ENCODE results near the gene JDP2.

JDP2 gene

GRCh38 chr14:75457648-75458165, 29.9 kb downstream of the JDP2 start:
- no peak for DNase-seq (ENCODE audit: low read depth)
- TF ChIP-seq CTCF (IDR thresholded peaks at IDR 0.05; ENCODE audit: low read depth, low read length, missing control alignments) = no peak
- H3K4me3 ChIP-seq (ENCODE audit: low read depth, low read length) = no peak overlapping the region
- in situ Hi-C loops (cut with HindIII; ENCODE audit: low sequenced_read_pairs) = no loop called here

- H3K4me3 ChIP-seq (ENCODE audit: low read depth, low read length) = no peak overlapping the region
- TF ChIP-seq CTCF (IDR thresholded peaks at IDR 0.05; ENCODE audit: low read depth, low read length, missing control alignments) = no peak
- no peak for DNase-seq (ENCODE audit: low read depth)
- in situ Hi-C loops (cut with HindIII; ENCODE audit: low sequenced_read_pairs) = no loop called here
Observed at GRCh38 chr14:75458305-75458704, 30.5 kb downstream of the JDP2 start.

- no peak for DNase-seq (ENCODE audit: low read depth)
- no peak for TF ChIP-seq CTCF (IDR thresholded peaks at IDR 0.05; ENCODE audit: low read depth, low read length, missing control alignments)
- no peak overlapping the region for H3K4me3 ChIP-seq (ENCODE audit: low read depth, low read length)
- in situ Hi-C loops (cut with HindIII; ENCODE audit: low sequenced_read_pairs) = no loop called here
Observed at GRCh38 chr14:75459099-75459741, 31.4 kb downstream of the JDP2 start.

- DNase-seq (ENCODE audit: low read depth) = no peak
- in situ Hi-C loops (cut with HindIII; ENCODE audit: low sequenced_read_pairs) = no loop called here
- H3K4me3 ChIP-seq (ENCODE audit: low read depth, low read length) = no peak overlapping the region
- no peak for TF ChIP-seq CTCF (IDR thresholded peaks at IDR 0.05; ENCODE audit: low read depth, low read length, missing control alignments)
Observed at GRCh38 chr14:75459791-75460190, 32.0 kb downstream of the JDP2 start.

GRCh38 chr14:75460394-75460793, 32.6 kb downstream of the JDP2 start:
- no peak for TF ChIP-seq CTCF (IDR thresholded peaks at IDR 0.05; ENCODE audit: low read depth, low read length, missing control alignments)
- H3K4me3 ChIP-seq (ENCODE audit: low read depth, low read length) = no peak overlapping the region
- DNase-seq (ENCODE audit: low read depth) = no peak
- in situ Hi-C loops (cut with HindIII; ENCODE audit: low sequenced_read_pairs) = no loop called here

- no peak overlapping the region for H3K4me3 ChIP-seq (ENCODE audit: low read depth, low read length)
- in situ Hi-C loops (cut with HindIII; ENCODE audit: low sequenced_read_pairs) = no loop called here
- DNase-seq (ENCODE audit: low read depth) = no peak
- no peak for TF ChIP-seq CTCF (IDR thresholded peaks at IDR 0.05; ENCODE audit: low read depth, low read length, missing control alignments)
Observed at GRCh38 chr14:75461303-75461702, 33.5 kb downstream of the JDP2 start.

All from astrocyte of the cerebellum (primary cell).